Activated naive CD8-positive, alpha-beta T cell treated with anti-CD3 and anti-CD28 coated beads for 36 hours (primary cell): ENCODE results near the gene PALLD. TPM values are rescaled to one million over a fixed set of nuclear protein-coding genes. Genes with fewer than 3 reads are reported as not detected.
"Not testable (repeated sequence)": the region's sequence is repeated elsewhere in the genome, so short reads cannot be mapped to it uniquely, and the experiment has no call there.

ENCODE experiments used
- DNase-seq: peaks from one replicate; pipeline ENCODE4 v3.0.0; 2021
- H3K27ac Mint-ChIP-seq: one replicate; pipeline ENCODE4 v1.8.0; 2022; ENCODE audit warnings: mild to moderate bottlenecking, moderate library complexity, mixed read lengths
- H3K27me3 Mint-ChIP-seq: one replicate; pipeline ENCODE4 v1.8.0; 2022; ENCODE audit warnings: mild to moderate bottlenecking, mixed read lengths
- H3K36me3 Mint-ChIP-seq: one replicate; pipeline ENCODE4 v1.8.0; 2021; ENCODE audit warnings: mild to moderate bottlenecking, mixed read lengths
- H3K4me1 Mint-ChIP-seq: one replicate; pipeline ENCODE4 v1.8.0; 2021; ENCODE audit warnings: mixed read lengths
- H3K4me3 Mint-ChIP-seq: one replicate; pipeline ENCODE4 v1.8.0; 2022; ENCODE audit warnings: mild to moderate bottlenecking, moderate library complexity, mixed read lengths
- H3K9me3 Mint-ChIP-seq: one replicate; pipeline ENCODE4 v1.8.0; 2022; ENCODE audit warnings: mixed read lengths
- total RNA-seq, 2 experiments: library from RNA; stranded (reverse); gene quantifications; one replicate each; pipeline ENCODE4 v1.2.3, GENCODE V29; 2021

The PALLD gene
- total RNA-seq: under 1 TPM; 0.41 to 0.94 TPM

- Mint-ChIP-seq H3K4me3 (no peak within 1 kb of the TSS), H3K4me1 (no peaks in the 10 kb centered on the region), H3K9me3 (no peaks in the 10 kb centered on the region), H3K27me3 (peaks cover 10% of the 10 kb centered on the region), H3K27ac (no peak within 1 kb of the TSS), H3K36me3 (no peaks in the 10 kb centered on the region)
- DNase-seq: no peak
Measured at GRCh38 chr4:168496834-168497233, at the start of gene PALLD. PALLD (plus strand) TSS chr4:168497052.

GRCh38 chr4:168449063-168449462 is 47.8 kb upstream of the PALLD start:
- DNase-seq, H3K27ac Mint-ChIP-seq, H3K9me3 Mint-ChIP-seq, H3K27me3 Mint-ChIP-seq, H3K4me3 Mint-ChIP-seq: not testable (repeated sequence)
- Mint-ChIP-seq H3K4me1 (peaks cover 32% of the 10 kb centered on the region), H3K36me3 (peaks cover 24% of the 10 kb centered on the region)

GRCh38 chr4:168449719-168450452 is 47.0 kb upstream of the PALLD start:
- Mint-ChIP-seq H3K4me3 (no peak overlapping the region), H3K36me3 (peaks cover 28% of the 10 kb centered on the region), H3K4me1 (peaks cover 32% of the 10 kb centered on the region), H3K9me3 (peaks cover 2% of the 10 kb centered on the region), H3K27me3 (no peaks in the 10 kb centered on the region), H3K27ac (no peak overlapping the region)
- DNase-seq: no peak

DNA sequence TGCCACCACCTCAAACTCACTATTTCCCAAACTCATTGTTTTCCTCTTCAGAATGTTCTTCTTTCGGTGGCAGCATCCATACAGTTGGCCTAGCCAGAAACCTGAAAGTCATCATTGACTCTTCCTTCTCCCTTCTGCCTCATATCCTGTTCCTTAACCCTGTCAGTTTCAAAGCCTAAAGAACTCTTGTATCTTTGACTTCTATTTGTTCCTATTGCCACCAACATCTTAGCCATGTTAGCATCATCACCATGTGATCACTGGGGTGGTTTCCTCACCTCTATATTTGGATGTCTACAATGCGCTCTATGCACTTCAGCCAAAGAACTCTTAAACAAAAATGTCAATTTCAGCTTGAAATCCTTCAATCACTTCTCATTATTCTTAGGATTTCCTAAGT is 45.5 kb upstream of the PALLD start:
- Mint-ChIP-seq H3K36me3 (peaks cover 26% of the 10 kb centered on the region), H3K27me3 (no peaks in the 10 kb centered on the region), H3K4me1 (peaks cover 32% of the 10 kb centered on the region), H3K9me3 (peaks cover 2% of the 10 kb centered on the region), H3K4me3 (no peak overlapping the region), H3K27ac (peak overlapping the region; percentile 80)
- DNase-seq: no peak

GRCh38 chr4:168451744-168452390 is 45.0 kb upstream of the PALLD start:
- Mint-ChIP-seq H3K27ac (peak overlapping the region; percentile 80), H3K4me1 (peaks cover 32% of the 10 kb centered on the region), H3K36me3 (peaks cover 26% of the 10 kb centered on the region), H3K9me3 (peaks cover 2% of the 10 kb centered on the region), H3K4me3 (no peak overlapping the region), H3K27me3 (no peaks in the 10 kb centered on the region)
- DNase-seq: no peak

- Mint-ChIP-seq H3K4me1 (peaks cover 32% of the 10 kb centered on the region), H3K9me3 (peaks cover 2% of the 10 kb centered on the region), H3K36me3 (peaks cover 28% of the 10 kb centered on the region), H3K27me3 (no peaks in the 10 kb centered on the region), H3K27ac (no peak overlapping the region), H3K4me3 (no peak overlapping the region)
- no peak for DNase-seq
Measured at GRCh38 chr4:168453146-168453545, 43.7 kb upstream of the PALLD start.

GRCh38 chr4:168458256-168458655 is 38.6 kb upstream of the PALLD start:
- not testable (repeated sequence) for H3K27ac Mint-ChIP-seq, H3K27me3 Mint-ChIP-seq, H3K9me3 Mint-ChIP-seq, H3K4me1 Mint-ChIP-seq, H3K4me3 Mint-ChIP-seq, DNase-seq
- peaks cover 18% of the 10 kb centered on the region for H3K36me3 Mint-ChIP-seq

DNA sequence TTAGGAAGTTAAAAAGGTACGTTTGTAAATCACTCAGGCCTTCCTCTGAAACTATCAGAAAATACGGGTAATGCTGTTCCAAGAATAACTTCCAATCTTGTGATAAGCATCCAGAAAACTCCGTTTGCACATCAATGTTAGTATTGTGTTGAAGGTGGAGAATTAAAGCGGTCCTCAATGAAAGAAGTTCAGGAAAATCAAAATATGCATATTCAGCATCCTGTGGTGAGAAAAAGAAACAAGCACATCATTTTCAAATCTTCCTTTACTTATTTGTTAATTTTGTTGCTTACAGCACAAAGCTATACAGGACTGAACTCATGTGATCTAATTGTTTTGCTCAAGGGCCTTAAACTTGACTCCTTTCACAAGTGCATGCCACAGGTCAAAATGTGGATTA is 35.0 kb upstream of the PALLD start:
- Mint-ChIP-seq H3K9me3 (peaks cover 3% of the 10 kb centered on the region), H3K36me3 (peaks cover 23% of the 10 kb centered on the region), H3K27ac (no peak overlapping the region), H3K4me1 (peaks cover 4% of the 10 kb centered on the region), H3K27me3 (no peaks in the 10 kb centered on the region), H3K4me3 (no peak overlapping the region)
- no peak for DNase-seq

DNA sequence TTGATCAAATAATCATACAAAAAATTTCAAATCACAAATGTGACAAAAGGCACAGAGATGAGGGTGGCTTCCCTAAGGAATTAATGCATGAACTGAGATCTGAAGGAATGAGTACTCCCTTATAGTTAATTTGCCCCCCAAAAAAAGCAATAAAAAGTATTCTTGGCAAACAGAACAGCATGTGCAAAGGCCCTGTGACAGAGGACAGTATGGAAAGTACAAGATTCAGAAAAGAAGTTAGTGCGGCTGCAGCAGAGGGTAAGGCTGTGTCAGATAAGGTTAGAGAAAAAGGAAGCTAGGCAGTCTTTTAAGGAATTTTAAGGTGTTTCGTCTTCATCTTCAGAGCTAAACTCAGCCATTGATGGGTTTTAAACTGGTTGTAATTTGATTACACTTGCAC is 23.9 kb upstream of the PALLD start:
- Mint-ChIP-seq H3K27me3 (no peaks in the 10 kb centered on the region), H3K9me3 (no peaks in the 10 kb centered on the region), H3K4me3 (no peak overlapping the region), H3K36me3 (peaks cover 26% of the 10 kb centered on the region), H3K27ac (no peak overlapping the region), H3K4me1 (peaks cover 27% of the 10 kb centered on the region)
- no peak for DNase-seq

DNA sequence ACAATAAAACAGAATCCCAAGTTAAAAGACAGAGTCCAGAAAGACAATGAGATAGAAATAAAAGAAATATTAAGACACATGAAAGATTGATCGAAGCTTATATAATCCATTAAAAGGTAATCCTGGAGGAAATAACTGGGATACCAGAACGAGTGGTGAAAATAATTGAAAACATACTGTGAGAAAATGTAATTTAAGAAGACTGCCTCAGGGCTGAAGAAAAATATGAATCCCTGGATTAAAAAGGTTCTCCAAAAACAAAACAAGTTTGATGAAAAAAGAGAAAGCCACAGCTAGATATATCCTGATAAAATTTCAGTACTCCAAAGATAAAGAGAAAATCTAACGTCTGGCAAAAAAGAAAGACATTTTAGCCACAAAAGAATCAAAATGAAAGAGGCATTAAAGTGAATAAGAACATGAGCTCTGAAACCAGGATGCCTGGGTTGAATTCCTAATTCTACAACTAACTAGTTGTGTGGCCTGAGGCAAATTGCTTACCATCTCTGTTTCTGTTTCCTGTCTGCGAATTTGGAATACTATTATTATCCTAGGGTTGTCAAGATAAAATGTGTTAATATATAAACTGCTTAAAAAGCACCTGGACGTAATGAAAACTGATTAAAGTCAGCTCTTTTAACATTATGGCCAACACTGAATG is 22.1 kb upstream of the PALLD start:
- no peaks in the 10 kb centered on the region for H3K27me3 Mint-ChIP-seq
- peaks cover 28% of the 10 kb centered on the region for H3K36me3 Mint-ChIP-seq
- no peak overlapping the region for H3K27ac Mint-ChIP-seq
- H3K9me3 Mint-ChIP-seq: peaks cover 3% of the 10 kb centered on the region
- H3K4me3 Mint-ChIP-seq: no peak overlapping the region
- H3K4me1 Mint-ChIP-seq: peaks cover 40% of the 10 kb centered on the region
- no peak for DNase-seq

DNA sequence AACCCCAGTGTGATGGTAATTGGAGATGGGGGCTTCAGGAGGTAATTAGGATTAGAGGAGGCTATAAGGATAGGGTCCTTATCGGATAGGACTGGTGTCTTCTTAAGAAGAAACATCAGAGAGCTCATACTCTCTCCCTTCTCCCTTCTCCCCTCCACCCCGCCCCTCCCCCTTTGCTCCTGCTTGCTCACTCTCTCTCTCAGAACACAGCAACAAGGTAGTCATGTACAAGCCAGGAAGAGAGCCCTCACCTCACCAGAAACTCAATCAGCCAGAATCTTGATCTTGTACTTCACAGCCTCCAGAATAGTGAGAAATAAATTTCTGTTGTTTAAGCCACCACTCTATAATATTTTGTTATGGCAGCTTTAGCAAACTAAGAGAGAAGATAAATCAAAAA is 21.1 kb upstream of the PALLD start:
- Mint-ChIP-seq H3K27ac (no peak overlapping the region), H3K27me3 (no peaks in the 10 kb centered on the region), H3K9me3 (peaks cover 3% of the 10 kb centered on the region)

GRCh38 chr4:168478868-168479267 is 18.0 kb upstream of the PALLD start:
- H3K9me3 Mint-ChIP-seq: peaks cover 3% of the 10 kb centered on the region
- DNase-seq: no peak
- H3K36me3 Mint-ChIP-seq: peaks cover 9% of the 10 kb centered on the region
- peak overlapping the region; percentile 36 for H3K27ac Mint-ChIP-seq
- H3K27me3 Mint-ChIP-seq: no peaks in the 10 kb centered on the region
- peaks cover 66% of the 10 kb centered on the region for H3K4me1 Mint-ChIP-seq
- H3K4me3 Mint-ChIP-seq: peak overlapping the region; percentile 97

More for the DNA sequence above, 21.1 kb upstream of the PALLD start:
- no peak for DNase-seq
- Mint-ChIP-seq H3K36me3 (peaks cover 24% of the 10 kb centered on the region), H3K4me3 (no peak overlapping the region), H3K4me1 (peaks cover 47% of the 10 kb centered on the region)

DNA sequence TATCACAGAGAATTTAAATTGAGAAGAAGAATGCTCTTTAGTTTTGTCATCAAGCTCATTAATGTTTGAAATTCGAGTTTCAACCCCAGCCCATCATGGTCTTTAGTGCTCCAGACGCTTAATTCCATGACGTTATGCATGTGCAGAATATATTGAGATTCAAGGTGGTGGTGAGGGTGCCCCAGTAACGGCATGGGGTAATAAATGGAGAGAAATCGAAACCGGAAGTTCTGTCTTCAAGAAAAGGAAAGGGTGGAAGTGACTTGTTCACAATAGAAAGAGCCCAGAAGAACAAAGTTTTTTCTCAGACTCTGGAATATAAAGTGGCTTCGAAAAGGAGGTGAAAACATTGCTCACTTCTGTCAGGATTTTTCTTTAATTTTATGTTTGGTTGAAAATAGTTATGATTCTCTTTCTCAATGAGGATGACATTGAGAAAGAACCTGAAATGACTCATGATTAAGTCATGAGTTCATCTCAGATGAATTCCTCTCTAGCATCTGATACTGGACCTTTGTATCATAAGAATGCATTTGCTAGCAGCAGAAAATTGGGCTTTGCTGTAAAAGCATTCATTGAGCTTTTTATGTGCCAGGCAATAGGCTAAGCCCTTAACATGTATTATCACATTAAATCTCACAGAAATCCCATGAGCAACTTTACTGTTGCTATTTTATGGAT is 15.8 kb upstream of the PALLD start:
- peaks cover 3% of the 10 kb centered on the region for H3K9me3 Mint-ChIP-seq

DNA sequence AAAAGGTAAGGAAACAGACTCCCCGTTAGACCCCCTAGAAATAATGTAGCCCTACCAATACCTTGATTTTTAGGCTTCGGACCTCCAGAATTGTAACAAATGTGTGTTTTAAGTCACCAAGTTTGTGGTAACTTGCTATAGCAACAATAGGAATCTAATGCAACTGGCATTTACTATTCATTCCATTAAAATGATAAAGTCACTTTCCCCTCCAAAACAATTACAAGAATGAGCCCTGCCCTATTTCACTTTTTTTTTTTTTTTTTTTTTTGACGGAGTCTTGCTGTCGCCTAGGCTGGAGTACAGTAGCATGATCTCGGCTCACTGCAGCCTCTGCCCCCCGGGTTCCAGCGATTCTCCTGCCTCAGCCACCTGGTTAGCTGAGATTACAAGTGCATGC is 13.0 kb upstream of the PALLD start:
- Mint-ChIP-seq H3K36me3 (peaks cover 8% of the 10 kb centered on the region), H3K27ac (no peak overlapping the region), H3K9me3 (peaks cover 2% of the 10 kb centered on the region), H3K4me3 (no peak overlapping the region), H3K27me3 (no peaks in the 10 kb centered on the region), H3K4me1 (peaks cover 50% of the 10 kb centered on the region)
- DNase-seq: no peak

More for the DNA sequence above, 15.8 kb upstream of the PALLD start:
- peaks cover 9% of the 10 kb centered on the region for H3K36me3 Mint-ChIP-seq
- peak overlapping the region; percentile 99 for H3K27ac Mint-ChIP-seq
- H3K27me3 Mint-ChIP-seq: no peaks in the 10 kb centered on the region
- peak overlapping the region; percentile 97 for H3K4me3 Mint-ChIP-seq
- peak; percentile 46 for DNase-seq
- peaks cover 59% of the 10 kb centered on the region for H3K4me1 Mint-ChIP-seq

- Mint-ChIP-seq H3K4me3 (no peak overlapping the region), H3K36me3 (peaks cover 3% of the 10 kb centered on the region), H3K9me3 (no peaks in the 10 kb centered on the region), H3K27me3 (no peaks in the 10 kb centered on the region), H3K4me1 (peaks cover 45% of the 10 kb centered on the region), H3K27ac (no peak overlapping the region)
- DNase-seq: no peak
Measured at GRCh38 chr4:168484626-168485025, 12.2 kb upstream of the PALLD start.
